Stimulated activated CD4-positive, alpha-beta T cell treated with anti-CD3 and anti-CD28 coated beads, Interleukin-1b, Interleukin-23, amount 100 ng/mL, for 1 hour (primary cell): Measurements from ENCODE around the gene CMTM2.
A peak's percentile ranks its signal among the peaks of the same experiment; 100 is the strongest.
"Not testable (repeated sequence)": the region's sequence is repeated elsewhere in the genome, so short reads cannot be mapped to it uniquely, and the experiment has no call there.

Source experiments
- DNase-seq, 2 donors: peaks; one replicate each; pipeline ENCODE4 v3.0.0-alpha.2; 2020; ENCODE audit warnings: low read depth in 2 of 2

Gene CMTM2

GRCh38 chr16:66581246-66581952, 2.1 kb downstream of the CMTM2 start:
- DNase-seq, result no peak

- no peak for DNase-seq
Measured at GRCh38 chr16:66585481-66586239, 6.4 kb downstream of the CMTM2 start.

GRCh38 chr16:66587881-66588600, 8.8 kb downstream of the CMTM2 start:
- no peak for DNase-seq

- peak in 1 of 2 donors; percentile 40 for DNase-seq
Measured at GRCh38 chr16:66588981-66589713, 9.9 kb downstream of the CMTM2 start.

GRCh38 chr16:66590322-66590721, 11.1 kb downstream of the CMTM2 start:
- DNase-seq, result no peak

- DNase-seq, result no peak
Measured at GRCh38 chr16:66591018-66591417, 11.8 kb downstream of the CMTM2 start.

- DNase-seq, result no peak
Measured at GRCh38 chr16:66592241-66592640, 13.0 kb downstream of the CMTM2 start.

- DNase-seq, result no peak
Measured at GRCh38 chr16:66592814-66593213, 13.6 kb downstream of the CMTM2 start.

- DNase-seq, result no peak
Measured at GRCh38 chr16:66594739-66595138, 15.5 kb downstream of the CMTM2 start.

- not testable (repeated sequence) for DNase-seq
Measured at GRCh38 chr16:66596559-66596958, 17.3 kb downstream of the CMTM2 start.

- no peak for DNase-seq
Measured at GRCh38 chr16:66596986-66597848, 18.0 kb downstream of the CMTM2 start.

GRCh38 chr16:66598111-66598510, 18.8 kb downstream of the CMTM2 start:
- no peak for DNase-seq

GRCh38 chr16:66599726-66600125, 20.5 kb downstream of the CMTM2 start:
- DNase-seq, result no peak

- DNase-seq, result no peak
Measured at GRCh38 chr16:66600477-66600876, 21.2 kb downstream of the CMTM2 start.

- no peak for DNase-seq
Measured at GRCh38 chr16:66601471-66601870, 22.2 kb downstream of the CMTM2 start.

- peak; percentile 21 to 23 for DNase-seq
Measured at GRCh38 chr16:66603537-66604375, 24.5 kb downstream of the CMTM2 start.

GRCh38 chr16:66604376-66605176, 25.3 kb downstream of the CMTM2 start, which contains the start of gene CMTM3:
TSS of gene CMTM3 (plus strand) at chr16:66604704. CDS start at chr16:66604806, 102 bp downstream.
- peak; percentile 46 to 63 for DNase-seq

GRCh38 chr16:66605177-66605978, 26.1 kb downstream of the CMTM2 start:
- no peak for DNase-seq
